HG03159 (cell line): ENCODE results near the gene STARD3NL.
"Not testable (repeated sequence)": the region's sequence is repeated elsewhere in the genome, so short reads cannot be mapped to it uniquely, and the experiment has no call there.

Experiments used
- ATAC-seq: cut with Tn5 transposase; IDR thresholded peaks from one replicate; pipeline ENCODE4 v1.9.1; 2021; ENCODE audit warnings: mild to moderate bottlenecking, moderate library complexity; ENCODE audit not compliant: unreplicated experiment

The STARD3NL gene

DNA sequence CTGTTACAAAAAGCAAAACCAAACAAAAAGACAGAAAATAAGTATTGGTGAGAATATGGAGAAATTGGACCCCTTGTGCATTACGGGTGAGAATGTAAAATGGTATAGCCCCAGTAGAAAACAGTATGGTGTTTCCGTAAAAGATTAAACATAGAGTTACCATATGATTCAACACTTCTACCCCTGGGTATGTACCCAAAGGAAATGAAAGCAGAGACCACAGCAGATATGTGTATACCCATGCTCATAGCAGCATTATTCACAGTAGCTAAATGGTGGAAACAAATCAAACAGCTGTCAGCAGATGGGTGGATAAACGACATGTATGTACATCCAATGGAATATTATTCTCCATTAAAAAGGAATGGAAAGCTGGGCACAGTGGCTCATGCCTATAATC, 42.4 kb downstream of the STARD3NL start:
- peak; percentile 41 for ATAC-seq

DNA sequence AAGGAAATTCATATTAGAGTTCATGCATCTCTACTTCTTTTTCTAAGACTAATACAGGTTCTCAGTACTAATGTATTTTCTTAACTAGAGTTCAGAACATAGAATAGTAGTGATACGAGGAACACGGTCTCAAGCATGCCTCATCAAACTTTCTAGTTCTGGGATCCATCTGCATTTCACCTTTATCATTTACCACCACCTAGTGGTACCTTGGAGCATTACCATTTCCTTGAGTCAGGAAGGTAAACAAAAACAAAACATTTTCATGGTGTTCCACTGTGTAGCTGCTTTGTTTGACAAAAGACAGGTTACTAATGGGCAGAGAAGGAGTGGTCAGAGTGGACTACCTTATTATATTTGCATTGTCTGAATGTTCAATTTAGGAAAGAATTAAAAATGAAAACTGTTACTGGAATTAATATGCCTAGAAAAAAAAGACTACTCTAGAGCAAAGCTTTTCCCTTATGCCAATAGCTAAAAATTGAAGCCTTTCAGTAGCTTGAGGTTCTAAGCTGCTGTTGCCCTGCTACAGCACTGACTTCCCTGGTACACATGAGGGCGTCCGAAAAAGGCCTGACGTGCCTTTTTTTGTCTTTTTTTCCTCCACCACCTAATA, 44.5 kb downstream of the STARD3NL start:
- peak; percentile 49 for ATAC-seq

DNA sequence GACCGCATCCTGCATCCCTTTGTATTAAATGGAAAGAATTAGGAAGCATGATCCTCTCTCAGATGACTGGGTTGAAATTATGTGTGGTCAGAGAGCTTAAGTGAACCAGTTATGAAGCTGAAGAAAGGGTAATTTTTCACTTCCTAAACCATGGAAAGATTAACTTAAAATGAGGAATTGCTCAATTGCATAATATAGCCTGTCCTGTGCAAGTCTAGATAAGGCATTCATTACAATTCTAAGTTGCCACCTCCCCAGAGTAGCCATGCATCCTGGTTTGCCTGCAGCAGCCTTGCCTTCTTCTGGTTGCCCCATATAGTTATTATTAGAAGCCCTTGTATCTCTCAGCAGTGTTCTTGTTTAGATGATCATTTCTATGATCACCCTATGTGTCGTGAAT, 45.3 kb downstream of the STARD3NL start:
- ATAC-seq = no peak

GRCh38 chr7:38224392-38224791, 46.3 kb downstream of the STARD3NL start:
- ATAC-seq = no peak

GRCh38 chr7:38229386-38229785, 51.3 kb downstream of the STARD3NL start:
- ATAC-seq = no peak

DNA sequence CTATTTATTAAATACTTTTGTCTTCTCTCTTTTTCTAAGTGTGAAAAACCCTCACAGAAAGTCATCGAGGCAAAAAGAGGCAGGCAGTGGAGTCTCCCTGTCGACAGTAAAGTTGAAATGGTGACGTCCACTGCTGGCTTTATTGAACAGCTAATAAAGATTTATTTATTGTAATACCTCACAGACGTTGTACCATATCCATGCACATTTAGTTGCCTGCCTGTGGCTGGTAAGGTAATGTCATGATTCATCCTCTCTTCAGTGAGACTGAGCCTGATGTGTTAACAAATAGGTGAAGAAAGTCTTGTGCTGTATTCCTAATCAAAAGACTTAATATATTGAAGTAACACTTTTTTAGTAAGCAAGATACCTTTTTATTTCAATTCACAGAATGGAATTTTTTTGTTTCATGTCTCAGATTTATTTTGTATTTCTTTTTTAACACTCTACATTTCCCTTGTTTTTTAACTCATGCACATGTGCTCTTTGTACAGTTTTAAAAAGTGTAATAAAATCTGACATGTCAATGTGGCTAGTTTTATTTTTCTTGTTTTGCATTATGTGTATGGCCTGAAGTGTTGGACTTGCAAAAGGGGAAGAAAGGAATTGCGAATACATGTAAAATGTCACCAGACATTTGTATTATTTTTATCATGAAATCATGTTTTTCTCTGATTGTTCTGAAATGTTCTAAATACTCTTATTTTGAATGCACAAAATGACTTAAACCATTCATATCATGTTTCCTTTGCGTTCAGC, 52.0 kb downstream of the STARD3NL start:
- no peak for ATAC-seq

GRCh38 chr7:38232502-38233366, 54.7 kb downstream of the STARD3NL start:
- peak; percentile 74 for ATAC-seq

GRCh38 chr7:38234759-38235158, 56.7 kb downstream of the STARD3NL start:
- not testable (repeated sequence) for ATAC-seq

DNA sequence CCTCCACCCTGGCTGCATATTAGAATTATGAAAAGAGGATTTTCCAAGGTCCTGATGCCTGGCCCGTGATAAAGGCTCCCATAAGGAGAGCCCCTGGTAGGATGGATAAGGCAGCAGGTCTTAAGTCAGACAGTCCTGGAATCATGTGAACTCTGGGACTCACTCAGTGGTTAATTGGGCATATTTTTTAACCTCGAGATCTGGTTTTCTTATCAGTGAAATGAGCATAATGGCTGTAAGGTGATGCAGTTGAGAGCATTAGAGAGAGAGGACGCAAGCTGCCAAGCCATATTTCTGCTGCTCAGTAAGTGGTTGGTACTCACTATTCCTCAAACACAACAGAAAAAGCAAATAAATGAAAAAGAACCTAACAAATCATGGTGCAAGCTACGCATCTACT, 57.6 kb downstream of the STARD3NL start:
- no peak for ATAC-seq

DNA sequence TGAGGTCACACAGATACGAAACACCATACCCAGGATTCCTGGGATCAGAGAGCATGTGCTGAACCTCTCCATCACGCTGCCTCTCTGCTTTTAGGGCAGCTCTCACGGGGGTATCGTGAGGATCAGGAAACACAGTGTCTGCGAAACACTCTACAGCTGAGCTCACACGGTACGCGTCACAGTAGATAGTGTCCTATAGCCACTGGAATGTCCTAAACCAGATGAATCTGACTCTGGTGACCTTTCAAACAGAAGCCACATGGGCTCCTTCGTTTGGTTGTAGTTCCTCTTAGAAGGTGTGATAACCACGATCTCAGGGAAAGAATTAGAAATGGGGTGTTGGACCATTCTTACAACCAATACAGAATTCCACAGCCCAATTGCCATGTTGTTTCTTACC, 61.1 kb downstream of the STARD3NL start:
- not testable (repeated sequence) for ATAC-seq

- ATAC-seq = no peak
Measured at GRCh38 chr7:38241071-38241470, 63.0 kb downstream of the STARD3NL start.

DNA sequence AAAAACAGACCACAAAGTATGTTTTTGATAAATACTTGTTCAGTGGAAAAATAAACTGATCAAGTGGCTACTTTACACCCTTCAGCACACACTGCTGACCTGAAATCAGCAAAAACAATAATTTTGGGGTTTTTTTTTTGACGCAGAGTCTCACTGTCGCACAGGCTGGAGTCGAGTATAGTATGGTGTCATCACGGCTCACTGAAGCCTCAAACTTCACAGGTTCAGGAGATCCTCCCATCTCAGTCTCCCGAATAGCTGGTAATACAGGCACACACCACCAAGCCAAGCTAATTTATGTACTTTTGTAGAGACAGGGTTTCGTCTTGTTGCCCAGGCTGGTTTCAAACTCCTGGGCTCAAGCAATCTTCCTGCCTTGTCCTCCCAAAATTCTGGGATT, 64.8 kb downstream of the STARD3NL start:
- ATAC-seq = no peak

DNA sequence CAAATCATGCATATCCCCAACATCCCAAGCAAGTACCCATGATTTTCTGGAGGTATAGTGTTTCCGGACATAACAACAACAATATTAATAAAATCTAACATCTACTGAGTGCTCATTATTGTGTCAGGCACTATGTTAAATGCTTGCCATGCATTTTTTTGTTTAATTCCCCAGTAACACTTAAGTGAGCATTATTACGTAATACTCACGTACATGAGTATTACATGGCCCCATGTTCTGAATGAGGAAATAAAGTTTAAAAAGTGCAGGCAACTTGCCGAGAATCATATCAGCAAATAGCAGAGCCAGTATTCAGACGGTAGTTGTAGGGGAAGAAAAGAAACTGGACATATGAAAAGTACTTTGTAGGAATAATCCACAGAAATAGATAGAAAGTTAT, 65.3 kb downstream of the STARD3NL start:
- ATAC-seq = not testable (repeated sequence)

DNA sequence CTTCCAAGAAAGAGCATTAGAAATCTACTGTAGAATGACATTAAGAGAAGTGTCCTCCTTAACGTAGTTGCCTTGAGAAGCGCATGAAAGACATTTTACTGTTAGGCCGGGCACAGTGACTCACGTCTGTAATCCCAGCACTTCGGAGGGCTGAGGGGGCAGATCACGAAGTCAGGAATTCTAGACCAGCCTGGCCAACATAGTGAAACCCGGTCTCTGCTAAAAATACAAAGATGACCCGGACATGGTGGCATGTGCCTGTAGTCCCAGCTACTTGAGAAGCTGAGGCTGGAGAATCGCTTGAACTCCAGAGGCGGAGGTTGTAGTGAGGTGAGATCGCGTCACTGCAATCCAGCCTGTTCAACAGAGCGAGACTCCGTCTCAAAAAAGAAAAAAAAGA, 66.5 kb downstream of the STARD3NL start:
- no peak for ATAC-seq

- ATAC-seq = no peak
Measured at GRCh38 chr7:38245409-38245977, 67.4 kb downstream of the STARD3NL start.

DNA sequence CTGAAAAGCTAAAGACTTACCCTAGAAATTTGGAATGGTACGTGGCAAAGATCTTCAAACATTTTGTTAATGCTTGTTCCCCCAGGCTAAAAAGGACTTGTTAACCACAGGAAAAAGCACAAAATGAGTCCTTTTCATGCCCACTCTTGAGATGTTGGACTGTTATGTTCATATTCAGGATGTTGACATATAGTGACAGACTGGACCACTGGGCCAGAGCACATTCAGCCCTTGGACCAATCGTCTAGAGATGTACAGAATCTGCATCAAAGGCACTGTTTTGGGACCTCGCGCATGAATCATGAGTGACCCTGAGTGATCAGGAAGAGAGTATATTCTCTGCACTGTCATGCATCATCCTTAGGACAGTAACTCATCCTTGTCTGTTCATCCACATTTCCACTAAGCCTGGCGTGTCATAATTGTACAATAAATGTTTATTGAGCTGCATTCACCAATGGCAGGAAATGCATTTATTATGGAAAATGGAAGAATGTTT, 70.1 kb downstream of the STARD3NL start:
- ATAC-seq = no peak

GRCh38 chr7:38249849-38250248, 71.8 kb downstream of the STARD3NL start:
- ATAC-seq = peak; percentile 87

DNA sequence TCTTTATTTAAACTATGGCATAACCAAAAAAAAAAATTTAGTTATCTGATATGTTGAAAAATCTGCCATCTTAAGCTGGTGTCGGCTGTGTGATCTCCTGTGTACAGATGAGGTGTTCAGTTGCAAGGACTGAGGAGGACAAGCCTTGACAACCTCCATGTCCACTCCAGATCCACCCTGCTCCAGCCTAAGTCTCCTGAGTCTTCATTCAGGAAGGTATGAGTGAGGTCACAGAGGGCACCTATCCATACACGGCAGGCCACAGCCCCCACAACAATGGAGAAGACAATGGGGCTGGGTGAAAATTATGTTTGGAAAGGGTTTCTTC, 79.3 kb downstream of the STARD3NL start:
- no peak for ATAC-seq

- not testable (repeated sequence) for ATAC-seq
Measured at GRCh38 chr7:38259157-38259556, 81.1 kb downstream of the STARD3NL start.

GRCh38 chr7:38261601-38262000, 83.6 kb downstream of the STARD3NL start:
- ATAC-seq = not testable (repeated sequence)

DNA sequence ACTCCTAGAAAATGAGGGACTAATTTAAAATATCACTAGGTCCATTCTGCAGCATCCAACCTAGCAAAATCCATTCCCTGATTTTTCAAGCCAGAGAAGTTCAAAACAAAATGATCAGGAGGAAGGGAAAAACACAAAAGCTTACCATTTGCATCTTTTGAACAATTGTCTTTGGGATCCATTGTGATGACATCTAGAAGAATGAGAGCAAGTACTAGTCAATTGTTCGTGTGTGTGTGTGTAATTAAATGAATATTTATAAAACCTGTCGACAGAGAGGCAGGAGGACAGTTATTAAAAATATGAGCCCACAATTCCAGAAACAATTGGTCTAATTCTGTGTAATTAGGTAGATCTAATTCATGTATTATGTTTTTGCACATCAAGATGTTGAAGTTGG, 84.0 kb downstream of the STARD3NL start:
- not testable (repeated sequence) for ATAC-seq
